Activated gamma-delta T cell (primary cell): ENCODE data around the gene TNFRSF1A.
A peak's percentile ranks its signal among the peaks of the same experiment; 100 is the strongest.

Experiments used
- DNase-seq: peaks from one replicate; lab custom pipeline; 2025; lab: John Stamatoyannopoulos, UW

TNFRSF1A gene

GRCh38 chr12:6374786-6375160, 32.9 kb upstream of the TNFRSF1A start:
- no peak for DNase-seq

GRCh38 chr12:6374028-6374785, 32.3 kb upstream of the TNFRSF1A start:
- no peak for DNase-seq

- DNase-seq, result no peak
These were observed 31.3 kb upstream of the TNFRSF1A start for GRCh38 chr12:6373022-6373787.

DNA sequence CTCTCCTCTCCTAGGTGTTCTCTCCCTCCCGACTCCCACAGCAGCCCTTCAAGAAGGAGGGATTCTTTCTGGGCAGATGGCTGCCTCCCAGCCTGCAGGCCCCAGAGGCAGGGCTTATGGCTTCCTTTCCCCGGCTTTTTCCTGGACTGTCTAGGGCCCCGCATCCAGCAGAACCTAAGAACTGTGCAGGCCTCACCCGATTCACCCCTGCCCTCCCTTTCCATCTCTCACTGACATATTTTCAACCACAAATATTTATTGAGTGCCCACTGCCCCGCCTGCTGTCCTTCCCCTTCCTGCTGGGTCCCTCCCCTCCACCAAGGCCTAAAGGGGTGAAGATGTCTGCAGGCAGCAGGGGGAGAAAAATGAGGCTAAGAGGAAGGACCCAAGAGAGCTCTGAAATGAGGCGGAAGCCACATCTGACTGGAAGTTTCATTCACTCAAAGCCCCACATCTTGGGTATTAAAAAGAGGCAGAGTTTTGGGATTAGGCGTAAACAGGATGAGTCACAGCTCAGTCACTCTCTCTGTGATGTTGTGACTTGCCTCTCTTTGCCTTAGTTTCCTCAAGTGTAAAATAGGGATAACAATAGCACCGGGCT, 30.6 kb upstream of the TNFRSF1A start:
- no peak for DNase-seq

DNA sequence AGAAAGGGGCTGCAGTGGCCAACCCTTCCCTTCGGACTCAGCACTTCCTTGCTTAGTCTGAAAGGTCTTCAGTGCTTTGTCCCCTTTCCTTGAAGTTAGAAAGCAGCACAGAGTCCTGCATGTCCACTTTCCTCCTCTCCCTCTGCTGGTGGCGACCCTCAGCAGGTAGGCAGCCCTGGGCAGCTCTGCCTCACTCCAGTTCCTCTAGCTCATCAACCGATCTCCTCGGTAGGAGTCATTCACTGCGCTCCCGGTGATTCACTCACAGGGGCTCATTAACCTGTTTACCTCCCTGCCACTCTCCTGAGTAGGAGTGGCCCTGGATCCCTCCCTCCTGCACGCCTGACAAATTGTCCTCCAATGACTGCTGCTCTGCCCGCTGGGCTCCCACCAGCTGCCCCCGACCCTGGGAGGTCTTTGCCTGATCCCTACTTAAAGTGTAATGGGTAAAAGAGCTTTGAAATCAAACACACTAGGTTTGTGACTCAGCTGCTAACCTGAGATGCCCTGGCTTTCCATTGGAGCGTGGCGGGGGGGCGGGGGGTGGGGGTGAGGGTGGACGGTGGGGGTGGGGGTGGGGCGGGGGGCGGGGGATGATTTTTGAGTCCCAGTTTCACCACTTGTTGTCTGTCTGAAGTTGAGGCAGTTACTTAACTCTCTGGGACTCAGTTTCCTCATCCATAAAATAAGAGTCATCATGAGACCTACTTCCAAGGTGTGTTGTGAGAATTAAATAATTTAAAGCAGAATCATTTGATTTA, 29.3 kb upstream of the TNFRSF1A start:
- no peak for DNase-seq

GRCh38 chr12:6370576-6370935, 28.7 kb upstream of the TNFRSF1A start:
- DNase-seq, result no peak

DNA sequence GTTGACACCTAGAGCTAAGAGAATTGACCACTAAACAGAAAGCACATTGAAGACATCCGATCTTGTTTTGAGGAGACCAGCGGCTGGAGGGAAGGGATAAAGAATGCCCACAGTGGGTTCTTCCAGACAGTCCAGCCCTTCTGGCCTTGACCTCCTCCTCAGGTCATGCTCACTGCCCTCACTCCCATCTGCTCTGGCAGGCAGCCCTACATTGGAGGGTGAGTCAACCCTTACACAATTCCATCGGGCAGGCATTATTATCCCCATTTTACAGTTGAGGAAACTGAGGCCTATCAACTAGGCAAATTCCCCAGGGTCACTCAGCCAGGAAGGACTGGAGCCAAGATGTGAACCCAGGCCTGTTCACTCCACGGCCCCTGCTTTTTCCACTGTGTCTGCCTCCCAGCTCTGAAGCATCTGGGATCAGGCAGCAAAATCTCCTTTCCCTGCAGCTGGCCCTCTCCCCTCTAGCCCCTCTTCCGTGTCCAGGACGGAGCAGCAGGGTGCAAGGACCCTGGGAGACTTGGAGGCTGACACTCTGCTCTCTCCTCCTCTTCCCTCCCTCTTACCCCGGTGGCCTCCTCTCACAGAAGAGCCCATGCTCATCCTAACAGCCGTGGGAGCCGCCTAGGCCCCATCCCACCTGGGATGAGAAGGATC, 28.2 kb upstream of the TNFRSF1A start:
- no peak for DNase-seq

GRCh38 chr12:6368906-6369525, 27.1 kb upstream of the TNFRSF1A start:
- DNase-seq, result no peak

GRCh38 chr12:6367969-6368892, 26.4 kb upstream of the TNFRSF1A start:
- DNase-seq, result no peak

DNA sequence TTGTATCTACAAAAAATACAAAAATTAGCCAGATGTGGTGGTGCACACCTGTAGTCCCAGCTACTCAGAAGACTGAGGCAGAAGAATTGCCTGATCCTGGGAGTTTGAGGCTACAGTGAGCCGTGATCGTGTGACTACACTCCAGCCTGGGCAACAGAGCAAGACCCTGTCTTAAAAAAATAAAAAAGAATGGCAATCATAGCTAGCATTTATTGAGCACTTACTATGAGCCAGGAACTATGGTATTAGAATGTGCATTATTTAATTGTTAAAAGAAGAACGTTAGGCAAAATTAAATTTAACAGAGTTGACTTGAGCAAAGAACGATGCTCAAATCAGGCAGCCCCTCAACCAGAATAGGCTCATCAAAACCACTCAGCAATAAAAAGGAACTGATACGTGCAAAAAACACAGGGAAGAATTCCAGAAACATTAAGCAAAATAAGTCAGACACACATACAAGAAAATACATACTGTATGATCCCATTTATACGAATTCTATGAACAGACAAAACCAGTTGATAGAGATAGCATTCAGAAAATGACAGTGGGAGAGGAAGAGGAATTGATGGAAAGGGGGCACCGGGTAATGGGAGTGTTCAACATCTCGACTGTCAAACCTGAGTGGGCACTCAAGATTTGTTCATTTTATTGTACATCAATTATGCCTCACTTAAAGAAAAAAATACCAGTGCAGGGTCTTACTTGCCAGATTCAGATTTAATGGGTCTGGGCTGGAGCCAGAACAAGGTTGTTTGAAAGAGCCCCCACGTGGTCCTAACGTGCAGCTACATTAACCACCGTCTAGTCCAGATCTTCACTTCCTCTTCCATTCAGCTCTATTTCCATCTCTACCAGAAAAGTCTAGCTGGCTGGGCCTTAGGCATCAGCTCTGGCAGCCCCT, 25.4 kb upstream of the TNFRSF1A start:
- DNase-seq, result no peak

- no peak for DNase-seq
These were observed 22.1 kb upstream of the TNFRSF1A start for GRCh38 chr12:6364044-6364374.

DNA sequence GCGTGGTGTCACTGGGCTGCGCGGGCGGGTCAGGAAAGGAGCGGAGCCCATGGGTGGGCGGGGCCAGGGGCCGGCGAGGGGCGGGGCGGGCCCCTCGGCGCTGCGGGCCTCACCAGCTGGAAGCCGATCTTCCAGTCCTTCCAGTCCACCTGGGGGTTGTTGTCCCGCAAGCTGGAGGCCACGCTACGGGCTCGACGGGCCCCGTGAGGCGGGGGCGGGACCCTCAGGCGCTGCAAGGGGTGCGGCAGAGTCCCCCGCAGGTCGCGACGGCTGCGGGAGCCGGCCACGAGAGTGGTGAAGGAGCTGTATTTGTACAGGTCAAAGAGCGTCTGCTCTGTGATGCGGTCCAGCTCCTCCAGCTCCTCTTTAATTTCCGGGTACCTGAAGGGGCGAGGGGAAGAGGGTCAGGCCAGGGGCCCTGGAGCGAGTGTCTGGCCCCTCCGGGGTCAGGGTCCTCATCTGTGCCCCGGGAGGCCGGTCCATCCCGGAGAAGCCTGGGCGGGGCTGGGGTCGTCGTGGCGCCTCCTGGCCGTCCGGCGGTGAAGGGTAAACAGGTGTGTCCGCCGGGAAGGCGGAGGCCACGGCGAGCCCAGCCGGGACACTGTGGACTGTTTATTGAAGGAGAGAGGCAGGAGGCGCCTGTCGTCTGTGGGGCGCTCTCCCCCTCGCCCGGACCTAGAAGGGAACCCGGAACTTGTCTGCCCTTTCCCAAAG, 21.6 kb upstream of the TNFRSF1A start:
- peak; percentile 51 for DNase-seq

- no peak for DNase-seq
These were observed 21.1 kb upstream of the TNFRSF1A start for GRCh38 chr12:6363010-6363329.

DNA sequence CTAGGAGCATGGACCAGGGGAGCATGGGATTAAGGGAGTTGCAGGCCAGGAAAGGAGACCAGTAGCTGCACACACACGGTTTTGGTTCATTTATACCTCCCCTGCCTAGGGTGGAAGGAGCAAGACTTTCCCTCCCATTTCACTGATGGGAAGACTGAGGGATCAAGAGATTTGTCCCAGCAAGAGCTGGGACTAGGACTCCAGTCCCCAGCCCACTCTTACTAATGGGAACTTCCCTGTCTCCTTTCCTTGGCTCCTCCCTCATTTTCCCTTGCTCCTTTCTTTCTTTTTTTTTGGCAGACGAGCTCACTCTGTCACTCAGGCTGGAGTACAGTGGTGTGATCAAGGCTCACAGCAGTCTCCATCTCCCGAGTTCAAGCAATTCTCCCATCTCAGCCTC, 20.5 kb upstream of the TNFRSF1A start:
- DNase-seq, result no peak

GRCh38 chr12:6361834-6362233, 20.0 kb upstream of the TNFRSF1A start:
- DNase-seq, result no peak

DNA sequence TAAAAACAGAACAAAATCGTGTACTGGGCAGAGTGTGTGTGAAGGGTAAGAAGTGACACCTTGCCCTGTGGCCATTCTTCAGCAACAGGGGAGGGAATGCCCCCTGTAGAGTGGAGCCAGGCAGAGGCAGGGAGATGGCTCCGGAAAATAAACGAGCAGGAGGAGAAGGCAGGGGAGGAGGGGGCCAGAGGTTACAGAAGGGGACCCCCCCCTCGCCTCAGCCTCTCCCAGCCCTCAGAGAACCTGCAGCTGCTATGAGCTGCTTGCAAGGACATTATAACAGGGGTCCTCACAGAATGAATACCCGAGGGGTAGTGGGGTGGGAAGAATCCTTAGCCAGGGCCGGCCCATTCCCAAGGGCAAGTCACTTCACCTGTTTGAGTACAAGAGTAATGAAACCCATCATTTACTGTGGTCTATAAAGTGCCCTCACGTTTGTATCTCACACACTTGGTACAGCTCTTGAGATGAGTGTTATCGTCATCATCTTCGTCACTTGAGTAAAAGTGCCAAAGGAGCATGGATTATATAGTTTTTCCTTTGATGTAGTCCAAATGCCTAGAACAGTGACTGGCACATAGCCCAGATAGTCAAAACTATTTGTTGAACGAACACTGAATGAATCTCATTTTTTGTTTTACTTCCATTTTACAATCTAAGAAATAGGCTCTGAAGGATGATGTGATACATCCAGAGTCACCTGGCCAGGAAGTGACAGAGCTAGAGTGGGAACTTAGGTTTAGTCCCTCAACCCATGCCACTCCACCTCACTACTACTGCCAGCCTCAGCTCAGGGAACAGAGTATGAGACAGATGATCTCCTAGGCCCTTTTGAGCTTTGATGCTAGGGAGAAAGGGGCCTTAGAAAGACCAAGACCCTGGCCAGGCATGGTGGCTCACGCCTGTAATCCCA, 19.0 kb upstream of the TNFRSF1A start:
- no peak for DNase-seq

GRCh38 chr12:6360080-6360571, 18.2 kb upstream of the TNFRSF1A start:
- DNase-seq, result no peak

DNA sequence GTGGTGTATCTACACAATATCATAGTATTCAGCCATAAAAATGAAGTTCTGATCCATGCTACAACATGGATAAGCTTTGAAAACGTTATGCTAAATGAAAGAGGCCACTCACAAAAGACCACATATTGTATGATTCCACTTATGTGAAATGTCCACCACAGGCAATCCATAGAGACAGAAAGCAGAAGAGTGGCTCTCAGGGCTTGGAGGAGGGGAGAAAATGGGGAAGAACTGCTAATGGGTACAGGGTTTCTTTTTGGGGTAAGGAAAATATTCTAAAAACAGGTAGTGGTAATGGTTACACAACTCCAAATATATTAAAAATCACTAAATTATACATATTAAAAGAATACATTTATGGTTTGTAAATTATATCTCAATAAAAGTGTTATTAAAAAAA, 17.0 kb upstream of the TNFRSF1A start:
- DNase-seq, result no peak
